ENCODE results near the gene MDM2.
"Not testable (repeated sequence)": the region's sequence is repeated elsewhere in the genome, so short reads cannot be mapped to it uniquely, and the experiment has no call there.

DNA sequence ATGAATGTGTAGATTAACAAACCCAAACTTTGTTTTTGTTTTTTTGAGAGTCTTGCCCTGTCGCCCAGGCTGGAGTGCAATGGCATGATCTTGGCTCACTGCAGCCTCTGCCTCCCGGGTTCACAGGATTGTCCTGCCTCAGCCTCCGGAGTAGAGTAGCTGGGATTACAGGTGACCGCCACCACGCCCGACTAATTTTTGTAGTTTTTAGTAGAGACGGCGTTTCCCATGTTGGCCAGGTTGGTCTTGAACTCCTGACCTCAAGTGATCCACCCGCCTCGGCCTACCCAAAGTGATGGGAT lies 752 bp upstream of the MDM2 start:
- TF ChIP-seq POLR2A (IDR thresholded peaks at IDR 0.05) = not testable (repeated sequence)
- TF ChIP-seq, protein P1, sequence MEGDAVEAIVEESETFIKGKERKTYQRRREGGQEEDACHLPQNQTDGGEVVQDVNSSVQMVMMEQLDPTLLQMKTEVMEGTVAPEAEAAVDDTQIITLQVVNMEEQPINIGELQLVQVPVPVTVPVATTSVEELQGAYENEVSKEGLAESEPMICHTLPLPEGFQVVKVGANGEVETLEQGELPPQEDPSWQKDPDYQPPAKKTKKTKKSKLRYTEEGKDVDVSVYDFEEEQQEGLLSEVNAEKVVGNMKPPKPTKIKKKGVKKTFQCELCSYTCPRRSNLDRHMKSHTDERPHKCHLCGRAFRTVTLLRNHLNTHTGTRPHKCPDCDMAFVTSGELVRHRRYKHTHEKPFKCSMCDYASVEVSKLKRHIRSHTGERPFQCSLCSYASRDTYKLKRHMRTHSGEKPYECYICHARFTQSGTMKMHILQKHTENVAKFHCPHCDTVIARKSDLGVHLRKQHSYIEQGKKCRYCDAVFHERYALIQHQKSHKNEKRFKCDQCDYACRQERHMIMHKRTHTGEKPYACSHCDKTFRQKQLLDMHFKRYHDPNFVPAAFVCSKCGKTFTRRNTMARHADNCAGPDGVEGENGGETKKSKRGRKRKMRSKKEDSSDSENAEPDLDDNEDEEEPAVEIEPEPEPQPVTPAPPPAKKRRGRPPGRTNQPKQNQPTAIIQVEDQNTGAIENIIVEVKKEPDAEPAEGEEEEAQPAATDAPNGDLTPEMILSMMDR (IDR thresholded peaks at IDR 0.05 in 8 of 11, conservative IDR thresholded peaks at IDR 0.05 in 3 of 11) = not testable (repeated sequence)

Measured in spleen (tissue), 7 donors.